ENCODE data around the gene AP1B1.

DNA sequence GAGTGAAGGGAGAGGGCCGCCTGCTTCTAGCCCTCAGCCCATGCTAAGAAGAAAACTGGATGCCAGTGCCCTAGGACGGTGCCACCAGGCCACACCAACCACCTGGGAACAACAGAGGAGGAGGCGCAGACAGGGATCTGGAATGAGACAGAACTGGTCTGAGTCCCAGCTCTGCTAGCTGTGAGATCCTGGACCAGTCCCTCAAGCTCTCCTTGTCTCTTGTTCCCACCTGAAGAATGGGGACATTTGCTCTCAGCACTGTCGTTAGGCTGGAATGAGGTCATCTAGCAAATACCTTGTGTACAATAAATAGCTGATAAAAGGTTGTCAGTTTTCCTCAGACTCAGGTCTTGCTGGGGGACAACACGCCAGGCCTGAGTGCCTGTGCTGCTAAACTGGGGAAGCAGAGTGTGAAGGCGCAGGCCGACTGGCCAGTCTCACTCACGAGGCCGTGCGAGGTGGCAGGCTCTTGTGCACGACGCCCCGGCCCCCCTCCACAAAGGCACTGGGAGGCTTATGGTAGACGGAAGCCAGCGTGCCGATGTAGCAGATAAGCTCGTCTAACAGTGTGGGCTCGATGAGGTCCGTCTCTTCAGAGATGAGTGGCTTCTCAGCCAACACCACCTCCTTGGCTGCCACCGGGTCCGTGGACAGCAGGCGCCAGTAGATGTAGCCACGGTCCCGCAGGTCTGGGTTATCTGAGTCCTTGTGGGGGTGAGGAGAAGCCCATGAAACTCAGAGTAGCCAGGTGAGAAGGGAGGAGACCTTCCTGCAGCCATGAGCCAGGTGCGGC is 47.1 kb downstream of the AP1B1 start:
- no peak for TF ChIP-seq POLR2A (IDR thresholded peaks at IDR 0.05)
- TF ChIP-seq, protein P1, sequence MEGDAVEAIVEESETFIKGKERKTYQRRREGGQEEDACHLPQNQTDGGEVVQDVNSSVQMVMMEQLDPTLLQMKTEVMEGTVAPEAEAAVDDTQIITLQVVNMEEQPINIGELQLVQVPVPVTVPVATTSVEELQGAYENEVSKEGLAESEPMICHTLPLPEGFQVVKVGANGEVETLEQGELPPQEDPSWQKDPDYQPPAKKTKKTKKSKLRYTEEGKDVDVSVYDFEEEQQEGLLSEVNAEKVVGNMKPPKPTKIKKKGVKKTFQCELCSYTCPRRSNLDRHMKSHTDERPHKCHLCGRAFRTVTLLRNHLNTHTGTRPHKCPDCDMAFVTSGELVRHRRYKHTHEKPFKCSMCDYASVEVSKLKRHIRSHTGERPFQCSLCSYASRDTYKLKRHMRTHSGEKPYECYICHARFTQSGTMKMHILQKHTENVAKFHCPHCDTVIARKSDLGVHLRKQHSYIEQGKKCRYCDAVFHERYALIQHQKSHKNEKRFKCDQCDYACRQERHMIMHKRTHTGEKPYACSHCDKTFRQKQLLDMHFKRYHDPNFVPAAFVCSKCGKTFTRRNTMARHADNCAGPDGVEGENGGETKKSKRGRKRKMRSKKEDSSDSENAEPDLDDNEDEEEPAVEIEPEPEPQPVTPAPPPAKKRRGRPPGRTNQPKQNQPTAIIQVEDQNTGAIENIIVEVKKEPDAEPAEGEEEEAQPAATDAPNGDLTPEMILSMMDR (IDR thresholded peaks at IDR 0.05): no peak

Data from esophagus squamous epithelium (tissue), 4 donors.